ENCODE results near the gene SGSM2. TPM values are rescaled to one million over a fixed set of nuclear protein-coding genes. Genes with fewer than 3 reads are reported as not detected.

The SGSM2 gene
- total and polyA plus RNA-seq, 2 donors, result 25.3 to 100 TPM

- under 1% methylated on average over 98 of the region's 99 CpGs for WGBS
- Histone ChIP-seq H3K9me3 (ENCODE audit: control insufficient read depth in 2 of 2, insufficient read depth in 1 of 2, low read length in 1 of 2) (no peaks in the 10 kb centered on the region), H3K4me3 (ENCODE audit: low read length in 2 of 2) (peak overlapping the region; percentile 66 to 75), H3K36me3 (ENCODE audit: control insufficient read depth in 2 of 2, insufficient read depth in 2 of 2, low read length in 1 of 2) (peaks cover 3 to 9% of the 10 kb centered on the region in 2 donors), H3K4me1 (ENCODE audit: control insufficient read depth in 2 of 2, insufficient read depth in 2 of 2, low read length in 2 of 2) (peaks cover 33 to 68% of the 10 kb centered on the region in 2 donors), H3K27me3 (ENCODE audit: control insufficient read depth in 2 of 2, insufficient read depth in 1 of 2, low read length in 1 of 2) (peaks cover 0 to 2% of the 10 kb centered on the region in 2 donors), H3K27ac (ENCODE audit: low read depth in 1 of 2, low read length in 1 of 2) (peak overlapping the region; percentile 91 to 92)
- DNase-seq (ENCODE audit: low read depth in 6 of 9, low spot score in 9 of 9), result peak in 7 of 9 donors; percentile 78 to 93 (median 84)
These were observed 56.1 kb downstream of the SGSM2 start for GRCh38 chr17:2393174-2393953.

GRCh38 chr17:2393954-2394749 is 56.9 kb downstream of the SGSM2 start:
- Histone ChIP-seq H3K36me3 (ENCODE audit: control insufficient read depth in 2 of 2, insufficient read depth in 2 of 2, low read length in 1 of 2) (peaks cover 3 to 9% of the 10 kb centered on the region in 2 donors), H3K4me3 (ENCODE audit: low read length in 2 of 2) (peak overlapping the region in 1 of 2 donors; percentile 75), H3K9me3 (ENCODE audit: control insufficient read depth in 2 of 2, insufficient read depth in 1 of 2, low read length in 1 of 2) (no peaks in the 10 kb centered on the region), H3K27me3 (ENCODE audit: control insufficient read depth in 2 of 2, insufficient read depth in 1 of 2, low read length in 1 of 2) (peaks cover 0 to 2% of the 10 kb centered on the region in 2 donors), H3K4me1 (ENCODE audit: control insufficient read depth in 2 of 2, insufficient read depth in 2 of 2, low read length in 2 of 2) (peaks cover 36 to 70% of the 10 kb centered on the region in 2 donors), H3K27ac (ENCODE audit: low read depth in 1 of 2, low read length in 1 of 2) (peak overlapping the region in 1 of 2 donors; percentile 66)
- WGBS, result 27% methylated on average over 53 of the region's 53 CpGs
- DNase-seq (ENCODE audit: low read depth in 6 of 9, low spot score in 9 of 9), result no peak

GRCh38 chr17:2394775-2395201 is 57.5 kb downstream of the SGSM2 start:
- peaks cover 0 to 2% of the 10 kb centered on the region in 2 donors for H3K27me3 ChIP-seq (ENCODE audit: control insufficient read depth in 2 of 2, insufficient read depth in 1 of 2, low read length in 1 of 2)
- DNase-seq (ENCODE audit: low read depth in 6 of 9, low spot score in 9 of 9), result no peak
- H3K9me3 ChIP-seq (ENCODE audit: control insufficient read depth in 2 of 2, insufficient read depth in 1 of 2, low read length in 1 of 2), result peaks cover 0 to 2% of the 10 kb centered on the region in 2 donors
- no peak overlapping the region for H3K4me3 ChIP-seq (ENCODE audit: low read length in 2 of 2)
- peaks cover 39 to 72% of the 10 kb centered on the region in 2 donors for H3K4me1 ChIP-seq (ENCODE audit: control insufficient read depth in 2 of 2, insufficient read depth in 2 of 2, low read length in 2 of 2)
- no peak overlapping the region for H3K27ac ChIP-seq (ENCODE audit: low read depth in 1 of 2, low read length in 1 of 2)
- H3K36me3 ChIP-seq (ENCODE audit: control insufficient read depth in 2 of 2, insufficient read depth in 2 of 2, low read length in 1 of 2), result peaks cover 0 to 6% of the 10 kb centered on the region in 2 donors
- WGBS, result 96% methylated on average over 16 of the region's 16 CpGs

GRCh38 chr17:2395258-2396181 is 58.2 kb downstream of the SGSM2 start:
- no peak for DNase-seq (ENCODE audit: low read depth in 6 of 9, low spot score in 9 of 9)
- Histone ChIP-seq H3K27me3 (ENCODE audit: control insufficient read depth in 2 of 2, insufficient read depth in 1 of 2, low read length in 1 of 2) (peaks cover 0 to 2% of the 10 kb centered on the region in 2 donors), H3K4me3 (ENCODE audit: low read length in 2 of 2) (no peak overlapping the region), H3K36me3 (ENCODE audit: control insufficient read depth in 2 of 2, insufficient read depth in 2 of 2, low read length in 1 of 2) (no peaks in the 10 kb centered on the region), H3K4me1 (ENCODE audit: control insufficient read depth in 2 of 2, insufficient read depth in 2 of 2, low read length in 2 of 2) (peaks cover 37 to 74% of the 10 kb centered on the region in 2 donors), H3K27ac (ENCODE audit: low read depth in 1 of 2, low read length in 1 of 2) (peak overlapping the region in 1 of 2 donors; percentile 54), H3K9me3 (ENCODE audit: control insufficient read depth in 2 of 2, insufficient read depth in 1 of 2, low read length in 1 of 2) (peaks cover 0 to 8% of the 10 kb centered on the region in 2 donors)
- 95% methylated on average over 28 of the region's 28 CpGs for WGBS

GRCh38 chr17:2396192-2396567 is 58.9 kb downstream of the SGSM2 start:
- peak overlapping the region; percentile 68 to 70 for H3K27ac ChIP-seq (ENCODE audit: low read depth in 1 of 2, low read length in 1 of 2)
- no peak for DNase-seq (ENCODE audit: low read depth in 6 of 9, low spot score in 9 of 9)
- 74% methylated on average over 7 of the region's 7 CpGs for WGBS
- peak overlapping the region in 1 of 2 donors; percentile 6 for H3K4me3 ChIP-seq (ENCODE audit: low read length in 2 of 2)
- peaks cover 35 to 70% of the 10 kb centered on the region in 2 donors for H3K4me1 ChIP-seq (ENCODE audit: control insufficient read depth in 2 of 2, insufficient read depth in 2 of 2, low read length in 2 of 2)
- no peaks in the 10 kb centered on the region for H3K36me3 ChIP-seq (ENCODE audit: control insufficient read depth in 2 of 2, insufficient read depth in 2 of 2, low read length in 1 of 2)
- H3K9me3 ChIP-seq (ENCODE audit: control insufficient read depth in 2 of 2, insufficient read depth in 1 of 2, low read length in 1 of 2), result peaks cover 2 to 8% of the 10 kb centered on the region in 2 donors
- H3K27me3 ChIP-seq (ENCODE audit: control insufficient read depth in 2 of 2, insufficient read depth in 1 of 2, low read length in 1 of 2), result peaks cover 0 to 2% of the 10 kb centered on the region in 2 donors

GRCh38 chr17:2396568-2397246 is 59.4 kb downstream of the SGSM2 start:
- H3K36me3 ChIP-seq (ENCODE audit: control insufficient read depth in 2 of 2, insufficient read depth in 2 of 2, low read length in 1 of 2), result no peaks in the 10 kb centered on the region
- H3K4me3 ChIP-seq (ENCODE audit: low read length in 2 of 2), result peak overlapping the region; percentile 6 to 7
- peak overlapping the region; percentile 70 to 82 for H3K27ac ChIP-seq (ENCODE audit: low read depth in 1 of 2, low read length in 1 of 2)
- DNase-seq (ENCODE audit: low read depth in 6 of 9, low spot score in 9 of 9), result peak in 3 of 9 donors; percentile 32 to 63 (median 37)
- 9% methylated on average over 34 of the region's 34 CpGs for WGBS
- peaks cover 33 to 70% of the 10 kb centered on the region in 2 donors for H3K4me1 ChIP-seq (ENCODE audit: control insufficient read depth in 2 of 2, insufficient read depth in 2 of 2, low read length in 2 of 2)
- peaks cover 2 to 8% of the 10 kb centered on the region in 2 donors for H3K9me3 ChIP-seq (ENCODE audit: control insufficient read depth in 2 of 2, insufficient read depth in 1 of 2, low read length in 1 of 2)
- H3K27me3 ChIP-seq (ENCODE audit: control insufficient read depth in 2 of 2, insufficient read depth in 1 of 2, low read length in 1 of 2), result peaks cover 0 to 2% of the 10 kb centered on the region in 2 donors

- no peaks in the 10 kb centered on the region for H3K36me3 ChIP-seq (ENCODE audit: control insufficient read depth in 2 of 2, insufficient read depth in 2 of 2, low read length in 1 of 2)
- H3K4me3 ChIP-seq (ENCODE audit: low read length in 2 of 2), result no peak overlapping the region
- 73% methylated on average over 12 of the region's 12 CpGs for WGBS
- peak overlapping the region; percentile 26 to 82 for H3K27ac ChIP-seq (ENCODE audit: low read depth in 1 of 2, low read length in 1 of 2)
- peaks cover 0 to 2% of the 10 kb centered on the region in 2 donors for H3K27me3 ChIP-seq (ENCODE audit: control insufficient read depth in 2 of 2, insufficient read depth in 1 of 2, low read length in 1 of 2)
- H3K4me1 ChIP-seq (ENCODE audit: control insufficient read depth in 2 of 2, insufficient read depth in 2 of 2, low read length in 2 of 2), result peaks cover 32 to 68% of the 10 kb centered on the region in 2 donors
- no peak for DNase-seq (ENCODE audit: low read depth in 6 of 9, low spot score in 9 of 9)
- H3K9me3 ChIP-seq (ENCODE audit: control insufficient read depth in 2 of 2, insufficient read depth in 1 of 2, low read length in 1 of 2), result peaks cover 2 to 8% of the 10 kb centered on the region in 2 donors
These were observed 60.2 kb downstream of the SGSM2 start for GRCh38 chr17:2397247-2398171.
